Embryonic facial prominence (tissue), 1 donor: ENCODE measurements around the gene FGF7.
"Not testable (repeated sequence)": the region's sequence is repeated elsewhere in the genome, so short reads cannot be mapped to it uniquely, and the experiment has no call there.

Experiments
- DNase-seq: peaks from one replicate; pipeline ENCODE4 v3.0.0-alpha.2; 2016; ENCODE audit errors: extremely low spot score

Gene FGF7

GRCh38 chr15:49423021-49423420 is at the start of gene FGF7:
Gene FGF7, plus strand, starts transcription at chr15:49423242. Its CDS starts 1,056 bp downstream, at chr15:49424298.
- DNase-seq: peak; percentile 58

GRCh38 chr15:49379996-49380395 is 43.0 kb upstream of the FGF7 start:
- DNase-seq: no peak

- no peak for DNase-seq
Observed at GRCh38 chr15:49380912-49381311, 42.1 kb upstream of the FGF7 start.

- DNase-seq: no peak
Observed at GRCh38 chr15:49382394-49382793, 40.6 kb upstream of the FGF7 start.

- no peak for DNase-seq
Observed at GRCh38 chr15:49383266-49383665, 39.8 kb upstream of the FGF7 start.

GRCh38 chr15:49387471-49387870 is 35.6 kb upstream of the FGF7 start:
- no peak for DNase-seq

GRCh38 chr15:49402515-49403296 is 20.3 kb upstream of the FGF7 start:
- DNase-seq: not testable (repeated sequence)

GRCh38 chr15:49406352-49407118 is 16.5 kb upstream of the FGF7 start:
- DNase-seq: no peak

- DNase-seq: no peak
Observed at GRCh38 chr15:49410641-49411040, 12.4 kb upstream of the FGF7 start.

GRCh38 chr15:49412797-49413196 is 10.2 kb upstream of the FGF7 start:
- no peak for DNase-seq

GRCh38 chr15:49415149-49415548 is 7.9 kb upstream of the FGF7 start:
- DNase-seq: no peak

- no peak for DNase-seq
Observed at GRCh38 chr15:49415638-49416037, 7.4 kb upstream of the FGF7 start.

- no peak for DNase-seq
Observed at GRCh38 chr15:49418811-49419210, 4.2 kb upstream of the FGF7 start.

GRCh38 chr15:49421991-49422390 is 1.1 kb upstream of the FGF7 start:
- DNase-seq: no peak

- DNase-seq: no peak
Observed at GRCh38 chr15:49423901-49424550, 984 bp downstream of the FGF7 start.

- DNase-seq: no peak
Observed at GRCh38 chr15:49424954-49425353, 1.9 kb downstream of the FGF7 start.

GRCh38 chr15:49427372-49427771 is 4.3 kb downstream of the FGF7 start:
- DNase-seq: no peak

GRCh38 chr15:49428409-49429095 is 5.5 kb downstream of the FGF7 start:
- no peak for DNase-seq

GRCh38 chr15:49430046-49430445 is 7.0 kb downstream of the FGF7 start:
- no peak for DNase-seq

- no peak for DNase-seq
Observed at GRCh38 chr15:49435174-49435573, 12.1 kb downstream of the FGF7 start.

GRCh38 chr15:49436751-49437150 is 13.7 kb downstream of the FGF7 start:
- DNase-seq: no peak
